ENCODE results near the gene PEX14. TPM values are rescaled to one million over a fixed set of nuclear protein-coding genes. Genes with fewer than 3 reads are reported as not detected.

PEX14 gene
- total and polyA plus RNA-seq, 2 experiments from 2014 or later, result 17.6 to 19.6 TPM

DNA sequence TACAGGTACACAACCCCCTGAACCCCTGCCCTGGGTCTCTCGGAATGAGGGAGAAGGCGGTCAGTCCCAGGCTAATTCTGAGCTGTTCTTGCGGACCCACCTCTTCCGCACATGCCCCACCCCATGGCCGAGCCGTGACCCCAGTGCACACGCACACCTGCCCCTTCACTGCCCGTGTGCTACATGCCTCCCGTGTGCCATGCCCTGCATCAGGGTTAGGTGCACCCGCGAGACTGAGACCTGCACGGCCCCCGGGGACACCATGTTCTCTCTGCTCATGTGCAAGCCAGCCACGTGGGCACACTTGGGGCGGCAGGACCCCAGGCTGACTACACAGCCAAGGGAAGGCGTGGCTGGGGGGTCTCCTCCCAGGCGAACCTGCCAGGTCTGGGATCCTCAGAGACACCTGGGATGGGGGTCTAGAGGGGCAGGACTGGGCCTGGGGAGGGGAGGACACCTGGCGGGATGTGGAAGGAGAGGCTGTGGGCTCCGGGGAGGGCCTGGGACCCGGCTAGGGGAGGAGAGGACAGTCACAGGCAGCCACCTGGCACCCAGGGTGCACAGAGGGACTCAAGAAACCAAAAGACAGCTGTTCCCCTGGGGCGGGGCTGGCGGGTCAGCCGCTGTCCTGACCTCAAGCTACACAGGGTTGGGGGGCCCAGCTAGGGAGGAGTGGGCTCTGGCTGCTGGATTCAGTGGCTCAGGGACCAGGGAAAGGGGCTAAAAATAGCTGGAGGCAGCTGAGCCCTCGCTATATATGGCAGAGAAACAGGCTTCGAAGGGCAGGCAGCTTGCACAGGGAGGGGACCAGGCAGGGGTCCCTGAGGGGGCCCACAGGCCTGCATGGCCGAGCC is 188.3 kb downstream of the PEX14 start (continued):
- TF ChIP-seq, protein P1, sequence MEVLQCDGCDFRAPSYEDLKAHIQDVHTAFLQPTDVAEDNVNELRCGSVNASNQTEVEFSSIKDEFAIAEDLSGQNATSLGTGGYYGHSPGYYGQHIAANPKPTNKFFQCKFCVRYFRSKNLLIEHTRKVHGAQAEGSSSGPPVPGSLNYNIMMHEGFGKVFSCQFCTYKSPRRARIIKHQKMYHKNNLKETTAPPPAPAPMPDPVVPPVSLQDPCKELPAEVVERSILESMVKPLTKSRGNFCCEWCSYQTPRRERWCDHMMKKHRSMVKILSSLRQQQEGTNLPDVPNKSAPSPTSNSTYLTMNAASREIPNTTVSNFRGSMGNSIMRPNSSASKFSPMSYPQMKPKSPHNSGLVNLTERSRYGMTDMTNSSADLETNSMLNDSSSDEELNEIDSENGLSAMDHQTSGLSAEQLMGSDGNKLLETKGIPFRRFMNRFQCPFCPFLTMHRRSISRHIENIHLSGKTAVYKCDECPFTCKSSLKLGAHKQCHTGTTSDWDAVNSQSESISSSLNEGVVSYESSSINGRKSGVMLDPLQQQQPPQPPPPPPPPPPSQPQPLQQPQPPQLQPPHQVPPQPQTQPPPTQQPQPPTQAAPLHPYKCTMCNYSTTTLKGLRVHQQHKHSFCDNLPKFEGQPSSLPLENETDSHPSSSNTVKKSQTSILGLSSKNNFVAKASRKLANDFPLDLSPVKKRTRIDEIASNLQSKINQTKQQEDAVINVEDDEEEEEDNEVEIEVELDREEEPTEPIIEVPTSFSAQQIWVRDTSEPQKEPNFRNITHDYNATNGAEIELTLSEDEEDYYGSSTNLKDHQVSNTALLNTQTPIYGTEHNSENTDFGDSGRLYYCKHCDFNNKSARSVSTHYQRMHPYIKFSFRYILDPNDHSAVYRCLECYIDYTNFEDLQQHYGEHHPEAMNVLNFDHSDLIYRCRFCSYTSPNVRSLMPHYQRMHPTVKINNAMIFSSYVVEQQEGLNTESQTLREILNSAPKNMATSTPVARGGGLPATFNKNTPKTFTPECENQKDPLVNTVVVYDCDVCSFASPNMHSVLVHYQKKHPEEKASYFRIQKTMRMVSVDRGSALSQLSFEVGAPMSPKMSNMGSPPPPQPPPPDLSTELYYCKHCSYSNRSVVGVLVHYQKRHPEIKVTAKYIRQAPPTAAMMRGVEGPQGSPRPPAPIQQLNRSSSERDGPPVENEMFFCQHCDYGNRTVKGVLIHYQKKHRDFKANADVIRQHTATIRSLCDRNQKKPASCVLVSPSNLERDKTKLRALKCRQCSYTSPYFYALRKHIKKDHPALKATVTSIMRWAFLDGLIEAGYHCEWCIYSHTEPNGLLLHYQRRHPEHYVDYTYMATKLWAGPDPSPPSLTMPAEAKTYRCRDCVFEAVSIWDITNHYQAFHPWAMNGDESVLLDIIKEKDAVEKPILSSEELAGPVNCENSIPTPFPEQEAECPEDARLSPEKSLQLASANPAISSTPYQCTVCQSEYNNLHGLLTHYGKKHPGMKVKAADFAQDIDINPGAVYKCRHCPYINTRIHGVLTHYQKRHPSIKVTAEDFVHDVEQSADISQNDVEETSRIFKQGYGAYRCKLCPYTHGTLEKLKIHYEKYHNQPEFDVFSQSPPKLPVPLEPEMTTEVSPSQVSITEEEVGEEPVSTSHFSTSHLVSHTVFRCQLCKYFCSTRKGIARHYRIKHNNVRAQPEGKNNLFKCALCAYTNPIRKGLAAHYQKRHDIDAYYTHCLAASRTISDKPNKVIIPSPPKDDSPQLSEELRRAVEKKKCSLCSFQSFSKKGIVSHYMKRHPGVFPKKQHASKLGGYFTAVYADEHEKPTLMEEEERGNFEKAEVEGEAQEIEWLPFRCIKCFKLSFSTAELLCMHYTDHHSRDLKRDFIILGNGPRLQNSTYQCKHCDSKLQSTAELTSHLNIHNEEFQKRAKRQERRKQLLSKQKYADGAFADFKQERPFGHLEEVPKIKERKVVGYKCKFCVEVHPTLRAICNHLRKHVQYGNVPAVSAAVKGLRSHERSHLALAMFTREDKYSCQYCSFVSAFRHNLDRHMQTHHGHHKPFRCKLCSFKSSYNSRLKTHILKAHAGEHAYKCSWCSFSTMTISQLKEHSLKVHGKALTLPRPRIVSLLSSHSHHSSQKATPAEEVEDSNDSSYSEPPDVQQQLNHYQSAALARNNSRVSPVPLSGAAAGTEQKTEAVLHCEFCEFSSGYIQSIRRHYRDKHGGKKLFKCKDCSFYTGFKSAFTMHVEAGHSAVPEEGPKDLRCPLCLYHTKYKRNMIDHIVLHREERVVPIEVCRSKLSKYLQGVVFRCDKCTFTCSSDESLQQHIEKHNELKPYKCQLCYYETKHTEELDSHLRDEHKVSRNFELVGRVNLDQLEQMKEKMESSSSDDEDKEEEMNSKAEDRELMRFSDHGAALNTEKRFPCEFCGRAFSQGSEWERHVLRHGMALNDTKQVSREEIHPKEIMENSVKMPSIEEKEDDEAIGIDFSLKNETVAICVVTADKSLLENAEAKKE (CRISPR knock-in tag; IDR thresholded peaks at IDR 0.05), result no peak
- TF ChIP-seq, protein P2, sequence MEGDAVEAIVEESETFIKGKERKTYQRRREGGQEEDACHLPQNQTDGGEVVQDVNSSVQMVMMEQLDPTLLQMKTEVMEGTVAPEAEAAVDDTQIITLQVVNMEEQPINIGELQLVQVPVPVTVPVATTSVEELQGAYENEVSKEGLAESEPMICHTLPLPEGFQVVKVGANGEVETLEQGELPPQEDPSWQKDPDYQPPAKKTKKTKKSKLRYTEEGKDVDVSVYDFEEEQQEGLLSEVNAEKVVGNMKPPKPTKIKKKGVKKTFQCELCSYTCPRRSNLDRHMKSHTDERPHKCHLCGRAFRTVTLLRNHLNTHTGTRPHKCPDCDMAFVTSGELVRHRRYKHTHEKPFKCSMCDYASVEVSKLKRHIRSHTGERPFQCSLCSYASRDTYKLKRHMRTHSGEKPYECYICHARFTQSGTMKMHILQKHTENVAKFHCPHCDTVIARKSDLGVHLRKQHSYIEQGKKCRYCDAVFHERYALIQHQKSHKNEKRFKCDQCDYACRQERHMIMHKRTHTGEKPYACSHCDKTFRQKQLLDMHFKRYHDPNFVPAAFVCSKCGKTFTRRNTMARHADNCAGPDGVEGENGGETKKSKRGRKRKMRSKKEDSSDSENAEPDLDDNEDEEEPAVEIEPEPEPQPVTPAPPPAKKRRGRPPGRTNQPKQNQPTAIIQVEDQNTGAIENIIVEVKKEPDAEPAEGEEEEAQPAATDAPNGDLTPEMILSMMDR (conservative IDR thresholded peaks at IDR 0.05; ENCODE audit: low read depth in 2 of 2), result no peak

DNA sequence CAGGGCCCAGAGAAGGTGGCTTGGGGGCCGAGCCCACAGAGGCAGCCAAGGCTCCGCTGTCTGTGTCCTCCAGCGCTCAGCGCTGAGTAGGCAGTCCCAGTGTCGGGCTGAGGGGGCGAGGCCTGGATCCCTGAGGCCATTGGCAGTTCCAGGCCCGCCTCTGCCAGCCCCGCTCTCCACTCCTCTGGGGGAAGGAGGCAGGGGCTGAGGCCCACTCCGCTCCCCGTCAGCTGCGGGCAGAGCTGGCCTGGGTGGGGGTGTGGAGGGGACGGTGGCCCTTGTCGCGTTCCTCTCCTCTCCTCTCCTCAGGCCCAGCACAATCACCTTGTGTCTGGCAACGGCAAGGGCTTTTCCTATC is 188.9 kb downstream of the PEX14 start:
- Mint-ChIP-seq H3K27me3 (ENCODE audit: insufficient read depth, low read depth, poor library complexity) (peaks cover 5% of the 10 kb centered on the region), H3K9me3 (no peaks in the 10 kb centered on the region), H3K27ac (no peak overlapping the region), H3K4me3 (no peak overlapping the region), H3K36me3 (ENCODE audit: low read depth) (no peaks in the 10 kb centered on the region), H3K4me1 (peaks cover 22% of the 10 kb centered on the region)
- no peaks in the 10 kb centered on the region for H3K27me3 ChIP-seq (ENCODE audit: insufficient read depth)
- H4K20me1 ChIP-seq (replicated peaks; ENCODE audit: insufficient read depth), result no peaks in the 10 kb centered on the region
- ATAC-seq (peak; percentile 91), DNase-seq (ENCODE audit: low spot score) (peak; percentile 66)
- no peaks in the 10 kb centered on the region for H3K36me3 ChIP-seq (ENCODE audit: insufficient read depth)
- no peak overlapping the region for H3K4me3 ChIP-seq
- H2AFZ ChIP-seq, result no peak overlapping the region
- no peaks in the 10 kb centered on the region for H3K79me2 ChIP-seq (replicated peaks; ENCODE audit: insufficient read depth)
- H3F3A ChIP-seq (replicated peaks; ENCODE audit: low read depth), result peaks cover 7% of the 10 kb centered on the region
- H3K4me1 ChIP-seq (ENCODE audit: insufficient read depth), result no peaks in the 10 kb centered on the region
- H3K9me2 ChIP-seq (ENCODE audit: insufficient read depth), result no peaks in the 10 kb centered on the region
- 0 out of 2 replicates have a peak overlapping the region, but pooled peaks have one; percentile 69 for H3K27ac ChIP-seq (ENCODE audit: low read depth)
- H3K4me2 ChIP-seq, result no peak overlapping the region
- TF ChIP-seq, protein P3, sequence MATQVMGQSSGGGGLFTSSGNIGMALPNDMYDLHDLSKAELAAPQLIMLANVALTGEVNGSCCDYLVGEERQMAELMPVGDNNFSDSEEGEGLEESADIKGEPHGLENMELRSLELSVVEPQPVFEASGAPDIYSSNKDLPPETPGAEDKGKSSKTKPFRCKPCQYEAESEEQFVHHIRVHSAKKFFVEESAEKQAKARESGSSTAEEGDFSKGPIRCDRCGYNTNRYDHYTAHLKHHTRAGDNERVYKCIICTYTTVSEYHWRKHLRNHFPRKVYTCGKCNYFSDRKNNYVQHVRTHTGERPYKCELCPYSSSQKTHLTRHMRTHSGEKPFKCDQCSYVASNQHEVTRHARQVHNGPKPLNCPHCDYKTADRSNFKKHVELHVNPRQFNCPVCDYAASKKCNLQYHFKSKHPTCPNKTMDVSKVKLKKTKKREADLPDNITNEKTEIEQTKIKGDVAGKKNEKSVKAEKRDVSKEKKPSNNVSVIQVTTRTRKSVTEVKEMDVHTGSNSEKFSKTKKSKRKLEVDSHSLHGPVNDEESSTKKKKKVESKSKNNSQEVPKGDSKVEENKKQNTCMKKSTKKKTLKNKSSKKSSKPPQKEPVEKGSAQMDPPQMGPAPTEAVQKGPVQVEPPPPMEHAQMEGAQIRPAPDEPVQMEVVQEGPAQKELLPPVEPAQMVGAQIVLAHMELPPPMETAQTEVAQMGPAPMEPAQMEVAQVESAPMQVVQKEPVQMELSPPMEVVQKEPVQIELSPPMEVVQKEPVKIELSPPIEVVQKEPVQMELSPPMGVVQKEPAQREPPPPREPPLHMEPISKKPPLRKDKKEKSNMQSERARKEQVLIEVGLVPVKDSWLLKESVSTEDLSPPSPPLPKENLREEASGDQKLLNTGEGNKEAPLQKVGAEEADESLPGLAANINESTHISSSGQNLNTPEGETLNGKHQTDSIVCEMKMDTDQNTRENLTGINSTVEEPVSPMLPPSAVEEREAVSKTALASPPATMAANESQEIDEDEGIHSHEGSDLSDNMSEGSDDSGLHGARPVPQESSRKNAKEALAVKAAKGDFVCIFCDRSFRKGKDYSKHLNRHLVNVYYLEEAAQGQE (IDR thresholded peaks at IDR 0.05; ENCODE audit: unreplicated experiment), result no peak
- TF ChIP-seq EZH2phosphoT487 (IDR thresholded peaks at IDR 0.05; ENCODE audit: unreplicated experiment) (no peak), POLR2AphosphoS5 (IDR thresholded peaks at IDR 0.05; ENCODE audit: low read depth) (no peak), EZH2 (IDR thresholded peaks at IDR 0.05; ENCODE audit: low read depth, unreplicated experiment) (no peak), CREB1 (CRISPR knock-in tag; IDR thresholded peaks at IDR 0.05; ENCODE audit: low read depth) (no peak), ZNF331 (CRISPR knock-in tag; IDR thresholded peaks at IDR 0.05; ENCODE audit: low read depth) (no peak), NANOG (IDR thresholded peaks at IDR 0.05; ENCODE audit: borderline replicate concordance) (no peak)
- TF ChIP-seq, protein P4, sequence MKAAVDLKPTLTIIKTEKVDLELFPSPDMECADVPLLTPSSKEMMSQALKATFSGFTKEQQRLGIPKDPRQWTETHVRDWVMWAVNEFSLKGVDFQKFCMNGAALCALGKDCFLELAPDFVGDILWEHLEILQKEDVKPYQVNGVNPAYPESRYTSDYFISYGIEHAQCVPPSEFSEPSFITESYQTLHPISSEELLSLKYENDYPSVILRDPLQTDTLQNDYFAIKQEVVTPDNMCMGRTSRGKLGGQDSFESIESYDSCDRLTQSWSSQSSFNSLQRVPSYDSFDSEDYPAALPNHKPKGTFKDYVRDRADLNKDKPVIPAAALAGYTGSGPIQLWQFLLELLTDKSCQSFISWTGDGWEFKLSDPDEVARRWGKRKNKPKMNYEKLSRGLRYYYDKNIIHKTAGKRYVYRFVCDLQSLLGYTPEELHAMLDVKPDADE (IDR thresholded peaks at IDR 0.05), result no peak

Data from GM23338 (cell line).